Smooth muscle cell of the brain vasculature (primary cell): Measurements from ENCODE around the gene PATE2.

Experiments used
- DNase-seq: peaks from one replicate; pipeline ENCODE4 v3.0.0-alpha.2; 2012; ENCODE audit warnings: low read depth, low spot score

PATE2 gene

DNA sequence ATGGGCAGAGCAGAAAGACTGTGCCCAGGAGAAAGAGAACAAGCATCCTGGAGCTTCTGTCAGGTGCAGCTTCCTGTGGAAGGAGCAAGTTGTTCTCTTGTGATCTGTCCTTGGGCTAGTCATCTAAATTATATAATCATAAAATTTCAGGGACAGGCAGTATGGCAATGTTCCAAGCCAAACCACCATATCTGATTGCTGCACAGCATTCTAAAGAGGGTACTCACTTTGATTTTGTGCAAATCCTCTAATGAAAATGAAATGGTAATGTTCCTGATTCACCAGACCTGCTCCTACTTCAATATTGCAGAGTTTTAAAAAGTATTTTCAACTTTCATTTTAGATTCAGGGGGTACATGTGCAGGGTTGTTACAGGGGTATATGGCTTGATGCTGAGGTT, at the start of gene PATE2:
PATE2 (minus strand) TSS at position 101 of the 400 bp plus-strand sequence; CDS start at position 46, 55 bp downstream.
- no peak for DNase-seq

DNA sequence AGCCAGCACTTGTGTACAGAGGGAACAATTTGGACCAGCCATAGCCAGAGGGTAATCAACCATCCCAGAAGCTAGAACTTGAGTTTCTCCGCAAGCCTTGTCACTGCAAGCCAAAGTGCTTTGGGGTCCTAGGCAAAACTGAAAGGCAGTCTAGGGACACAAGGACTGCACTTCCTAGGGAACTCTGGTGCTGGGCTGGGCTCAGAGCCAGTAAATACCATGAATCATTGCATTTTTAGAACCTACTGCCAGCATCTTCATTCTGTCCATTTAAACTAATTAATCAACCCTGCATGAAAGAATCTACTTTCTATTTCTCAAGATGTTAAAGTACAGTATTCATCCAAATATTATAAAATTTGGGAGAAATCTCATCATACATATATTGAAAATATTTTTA, 29.3 kb upstream of the PATE2 start:
- DNase-seq = no peak

DNA sequence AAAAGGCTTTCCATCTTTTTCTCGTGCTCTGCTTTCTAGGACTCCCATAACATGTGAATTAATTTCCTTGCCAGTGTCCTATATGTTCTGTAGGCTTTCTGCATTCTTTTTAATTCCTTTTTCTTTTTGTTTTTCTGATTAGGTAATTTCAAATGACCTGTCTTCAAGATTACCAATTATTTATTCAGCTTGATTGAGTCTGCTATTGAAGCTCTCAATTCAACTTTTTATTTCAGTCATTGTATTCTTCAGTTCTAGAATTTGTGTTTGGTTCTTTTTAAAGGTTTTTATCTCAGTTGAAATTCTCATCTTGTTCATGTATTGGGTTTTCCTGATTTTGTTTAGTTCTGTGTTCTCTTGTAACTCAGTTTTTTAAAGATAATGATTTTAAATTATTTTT, 23.8 kb upstream of the PATE2 start:
- DNase-seq = no peak

DNA sequence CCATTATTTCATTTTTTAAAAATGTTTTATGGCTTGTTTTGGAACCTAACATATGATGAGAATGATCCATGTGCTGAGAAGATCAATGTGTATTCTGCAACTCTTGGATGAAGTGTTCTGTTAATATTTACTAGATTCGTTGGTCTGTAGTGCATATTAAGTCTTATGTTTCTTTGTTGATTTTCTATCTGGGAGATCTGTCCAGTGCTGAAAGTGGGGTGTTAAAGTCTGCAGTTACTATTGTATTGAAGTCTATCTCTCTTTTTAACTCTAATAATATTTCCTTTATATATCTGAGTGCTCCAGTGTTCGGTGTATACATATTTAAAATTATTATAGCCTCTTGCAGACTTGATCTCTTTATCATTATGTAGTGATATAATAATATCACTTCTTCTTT, 21.2 kb upstream of the PATE2 start:
- no peak for DNase-seq

DNA sequence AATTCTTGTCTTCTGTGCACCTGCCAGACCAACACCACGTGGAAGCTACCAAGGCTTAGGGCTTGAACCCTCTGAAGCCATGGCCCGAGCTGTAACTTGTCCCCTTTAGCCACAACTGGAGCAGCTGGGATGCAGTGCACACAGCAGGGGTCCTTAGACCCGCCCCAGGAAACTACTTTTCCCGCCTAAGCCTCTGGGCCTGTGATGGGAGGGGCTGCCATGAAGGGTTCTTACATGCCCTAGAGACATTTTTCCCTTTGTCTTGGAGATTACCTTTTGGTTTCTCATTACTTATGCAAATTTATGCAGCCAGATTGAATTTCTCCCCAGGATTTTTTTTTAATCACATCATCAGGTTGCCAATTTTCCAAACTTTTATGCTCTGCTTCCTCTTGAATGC, 19.0 kb upstream of the PATE2 start:
- no peak for DNase-seq

DNA sequence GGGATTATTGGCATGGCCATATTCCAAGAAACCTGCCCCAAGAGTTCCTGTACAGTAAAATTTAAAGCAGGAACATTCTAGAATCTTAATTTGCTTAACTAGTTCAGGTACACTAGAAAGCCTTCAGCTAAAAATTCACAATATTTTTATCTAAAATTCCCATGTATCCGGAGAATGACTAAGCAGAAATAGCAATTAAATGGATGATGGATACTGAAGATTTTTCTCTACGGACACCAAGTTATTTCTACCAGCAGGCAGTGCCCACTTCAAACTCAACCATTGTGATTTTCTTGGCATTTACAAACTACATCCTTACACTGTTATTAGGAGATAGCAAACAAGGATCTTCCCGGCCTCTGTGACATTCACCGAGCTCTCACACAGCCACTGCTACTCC, 12.2 kb upstream of the PATE2 start:
- DNase-seq = no peak

DNA sequence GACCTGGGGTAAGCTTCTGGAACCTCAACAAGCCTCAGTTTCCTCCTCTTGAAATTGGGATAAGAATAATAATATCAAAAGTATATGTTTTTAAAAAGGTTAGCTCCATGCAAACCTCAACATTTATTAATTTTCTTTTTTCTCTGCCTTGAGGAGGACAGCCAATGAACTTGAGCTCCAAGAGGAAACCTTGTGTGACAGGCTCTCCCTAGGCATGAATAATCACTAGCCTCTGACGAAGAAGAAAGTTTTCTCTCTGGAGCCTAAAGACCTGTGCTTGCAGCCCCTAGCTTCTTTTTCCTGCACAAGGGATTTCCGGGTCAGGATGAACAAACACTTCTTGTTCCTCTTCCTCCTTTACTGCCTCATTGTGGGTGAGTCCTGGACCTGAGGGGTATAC, 9.2 kb upstream of the PATE2 start, which contains the start of gene PATE3:
PATE3 (plus strand) TSS at position 301 of the 400 bp plus-strand sequence; CDS start at position 326, 25 bp downstream.
- no peak for DNase-seq

DNA sequence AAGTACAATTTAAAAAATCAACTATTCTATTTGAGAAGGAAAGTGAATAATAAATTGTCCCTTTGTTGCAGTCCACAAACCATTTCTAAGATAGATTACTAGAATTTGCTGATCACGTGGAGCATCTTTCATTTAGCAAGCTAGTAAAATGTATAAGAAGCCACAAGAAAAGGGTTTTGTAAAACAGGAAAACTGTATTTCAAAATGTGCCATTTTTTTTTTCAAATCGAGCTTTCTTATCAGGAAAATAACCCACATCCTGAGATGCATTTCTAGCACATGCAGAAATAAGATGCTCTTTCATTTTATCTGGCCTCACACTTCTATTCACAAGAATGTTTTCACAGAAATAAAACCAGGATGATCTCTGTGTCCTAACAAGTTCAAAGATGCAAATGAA, 6.0 kb upstream of the PATE2 start:
- no peak for DNase-seq

DNA sequence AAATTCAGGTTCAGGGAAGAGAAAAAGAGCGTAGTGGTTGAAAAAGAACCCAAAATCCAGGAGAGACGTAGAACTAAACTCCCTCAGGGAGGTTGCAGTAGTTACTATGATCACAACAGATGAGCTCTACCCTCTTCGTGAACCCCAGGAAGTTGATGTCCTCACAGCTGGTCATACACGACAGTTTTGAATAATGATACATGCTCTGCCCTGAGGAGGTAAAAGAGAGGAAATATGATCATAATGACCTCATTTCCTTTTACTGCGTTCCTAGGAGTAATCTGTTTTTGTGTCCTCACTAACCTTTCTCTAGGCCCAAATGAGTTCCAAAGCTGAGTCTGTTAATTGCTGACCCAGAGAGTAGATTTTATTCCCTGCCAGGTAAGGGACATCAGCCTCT, 1.3 kb downstream of the PATE2 start:
- no peak for DNase-seq

DNA sequence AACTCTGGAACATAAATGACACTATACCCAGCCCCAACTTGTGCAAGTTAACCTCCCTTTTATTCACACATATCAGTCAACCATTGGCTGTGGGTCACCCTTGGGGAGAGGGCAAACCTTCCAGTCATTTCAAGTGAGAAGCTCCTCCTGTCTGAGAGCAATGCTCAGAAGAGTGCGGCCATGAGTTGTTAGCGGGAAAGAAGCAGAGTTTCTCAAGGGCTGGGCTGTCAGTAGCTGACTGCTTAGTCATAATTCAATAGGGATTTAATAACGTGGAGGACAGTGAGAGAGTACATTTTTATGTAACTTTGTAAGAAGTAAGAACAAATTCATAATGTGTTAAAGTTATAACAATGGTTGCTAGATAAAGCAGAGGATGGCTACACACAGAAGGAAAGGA, 5.1 kb downstream of the PATE2 start:
- no peak for DNase-seq

DNA sequence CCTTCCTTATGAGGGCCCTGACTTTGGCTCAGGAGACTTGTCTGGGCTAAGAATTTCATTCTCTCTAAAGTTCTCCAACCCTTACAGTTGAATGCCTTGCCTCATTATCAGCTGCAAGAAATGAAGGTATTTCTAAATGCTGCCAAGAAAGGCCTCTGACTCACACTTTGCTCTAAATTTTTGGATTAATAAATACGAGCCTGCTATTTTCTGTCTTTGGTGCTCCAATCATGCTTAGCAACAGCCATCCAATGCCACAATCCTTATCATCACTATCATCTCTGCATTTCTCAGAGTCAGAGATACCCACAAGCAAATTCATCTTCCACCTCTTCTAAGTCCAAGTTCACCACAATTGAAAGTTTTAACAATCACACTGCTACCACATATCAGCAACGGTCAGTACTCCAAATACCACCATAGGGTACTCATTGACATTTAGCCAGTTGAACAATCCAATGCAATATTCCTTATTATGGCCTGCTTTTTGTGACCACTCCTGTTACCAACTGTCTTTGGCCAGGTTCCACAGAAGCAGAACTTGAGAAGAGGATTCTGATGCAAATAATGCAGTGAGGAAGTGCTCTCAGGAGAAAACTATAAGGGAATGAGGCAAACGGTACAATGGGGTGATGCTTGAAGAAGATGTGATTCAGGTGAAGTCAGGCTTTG, 5.7 kb downstream of the PATE2 start:
- DNase-seq = no peak

DNA sequence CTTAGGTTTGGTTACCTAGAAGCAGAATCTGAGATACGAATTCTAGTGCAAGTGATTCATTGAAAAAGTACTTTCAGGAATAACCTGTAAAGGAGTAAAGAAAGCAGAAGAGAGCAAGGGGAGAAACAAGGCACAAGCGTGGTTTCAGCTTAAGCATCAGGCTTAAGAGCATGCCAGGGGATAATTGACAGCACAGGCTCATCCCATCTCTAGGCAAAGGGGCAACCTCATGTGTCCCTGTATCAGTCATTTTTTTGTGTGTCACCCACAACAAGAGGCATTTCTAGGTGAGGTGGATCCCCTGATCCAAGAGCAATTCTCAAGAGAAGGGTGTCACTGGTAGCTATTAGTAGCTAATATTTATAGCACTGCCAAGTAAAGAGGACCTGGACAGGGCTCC, 8.0 kb downstream of the PATE2 start:
- DNase-seq = no peak

DNA sequence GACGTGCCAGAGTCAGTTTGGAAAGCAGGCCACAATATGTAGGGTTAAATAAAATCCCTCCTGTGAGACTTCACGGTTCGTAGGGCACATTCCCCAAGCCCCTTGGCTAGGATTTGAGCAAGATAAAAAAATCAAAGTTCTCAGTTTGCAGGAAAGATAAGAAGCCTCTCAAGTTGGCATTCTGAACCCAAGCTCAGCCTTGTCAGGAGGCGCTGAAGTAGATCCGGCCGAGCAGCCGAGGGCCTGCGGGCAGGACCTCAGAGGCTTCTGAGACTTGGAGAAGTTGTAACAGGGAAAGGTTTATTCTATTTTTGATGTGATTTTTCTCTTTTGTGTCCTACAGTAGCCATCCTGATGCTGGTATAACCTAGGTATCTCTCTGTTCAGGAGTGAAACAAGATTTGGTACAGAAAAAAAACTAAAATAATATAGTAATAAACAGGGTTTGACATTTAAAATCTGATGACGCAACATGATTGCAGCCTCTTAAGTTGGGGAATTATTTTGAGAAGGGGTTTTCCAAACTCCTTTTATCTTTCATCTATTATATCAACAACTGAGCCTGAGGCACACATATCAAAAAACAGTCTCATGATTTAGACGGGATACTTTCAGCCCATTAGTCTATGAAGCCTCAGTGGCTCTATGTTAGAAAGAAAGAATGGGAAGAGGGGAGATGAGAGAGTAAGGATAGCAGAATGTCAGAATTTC, 10.1 kb downstream of the PATE2 start:
- DNase-seq = no peak

DNA sequence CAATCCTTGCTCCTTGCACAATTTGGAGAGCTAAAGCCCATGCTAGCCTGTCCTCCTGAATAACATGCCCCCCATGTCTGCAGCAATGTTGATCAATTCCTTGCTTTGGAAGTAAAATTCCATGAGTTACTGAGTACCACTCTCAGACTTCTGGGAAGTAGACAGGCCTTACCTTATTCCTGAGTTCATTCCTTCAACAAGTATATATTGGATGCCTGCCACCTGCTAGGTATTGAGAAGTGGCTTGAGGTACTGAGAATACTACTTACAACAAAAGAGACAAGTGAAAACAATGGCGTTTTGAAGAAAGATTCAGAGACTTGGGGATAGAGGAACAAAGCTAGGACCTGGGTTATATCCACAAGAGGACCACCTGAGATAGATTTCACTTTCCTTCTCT, 12.4 kb downstream of the PATE2 start:
- DNase-seq = no peak

DNA sequence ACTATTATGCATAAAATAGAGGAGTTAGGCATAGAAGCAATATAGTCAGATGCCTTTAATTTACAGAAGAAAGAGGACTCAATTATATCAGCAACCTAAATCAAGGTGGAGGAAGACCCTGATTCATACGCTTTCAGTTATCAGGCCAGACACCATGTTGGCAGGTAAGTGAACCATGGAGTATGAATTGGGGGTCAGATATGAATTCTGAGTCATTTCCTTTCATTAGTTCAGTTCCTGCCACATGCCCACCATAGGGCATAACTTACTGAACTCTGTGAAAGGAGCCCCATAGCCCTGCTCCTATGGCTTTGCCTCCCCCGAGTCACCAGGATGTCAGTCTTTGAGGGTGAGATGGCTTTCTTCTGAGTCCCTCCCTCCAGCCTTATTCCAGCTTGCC, 15.1 kb downstream of the PATE2 start:
- DNase-seq = no peak

DNA sequence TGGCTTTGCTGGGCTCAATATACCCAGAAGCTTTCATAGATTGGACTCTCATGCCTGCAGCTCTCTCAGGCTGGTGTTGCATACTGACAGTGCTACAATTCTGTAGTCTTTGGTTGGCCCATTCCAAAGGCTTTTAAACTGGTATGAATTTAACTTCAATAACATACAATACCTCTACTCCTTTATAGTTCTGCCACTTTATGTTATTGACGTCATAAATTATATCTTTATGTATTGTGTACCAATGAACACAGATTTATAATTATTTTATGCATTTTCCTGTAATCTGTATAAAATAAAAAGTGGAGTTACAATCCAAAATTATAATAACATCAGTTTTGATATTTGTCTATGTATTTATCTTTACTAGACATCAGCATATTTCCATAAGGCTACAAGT, 16.2 kb downstream of the PATE2 start:
- DNase-seq = no peak

DNA sequence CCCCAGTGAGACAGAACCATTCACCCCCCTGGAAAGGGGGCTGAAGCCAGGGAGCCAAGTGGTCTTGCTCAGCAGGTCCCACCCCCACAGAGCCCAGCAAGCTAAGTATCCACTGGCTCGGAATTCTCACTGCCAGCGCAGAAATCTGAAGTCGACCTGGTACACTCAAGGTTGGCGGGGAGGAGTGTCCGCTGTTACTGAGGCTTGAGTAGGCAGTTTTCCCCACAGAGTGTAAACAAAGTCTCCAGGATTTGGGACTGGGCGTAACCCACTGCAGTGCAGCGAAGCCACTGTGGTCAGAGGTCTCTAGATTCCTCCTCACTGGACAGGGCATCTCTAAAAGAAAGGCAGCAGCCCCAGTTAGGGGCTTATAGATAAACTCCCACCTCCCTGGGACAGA, 22.6 kb downstream of the PATE2 start:
- no peak for DNase-seq

DNA sequence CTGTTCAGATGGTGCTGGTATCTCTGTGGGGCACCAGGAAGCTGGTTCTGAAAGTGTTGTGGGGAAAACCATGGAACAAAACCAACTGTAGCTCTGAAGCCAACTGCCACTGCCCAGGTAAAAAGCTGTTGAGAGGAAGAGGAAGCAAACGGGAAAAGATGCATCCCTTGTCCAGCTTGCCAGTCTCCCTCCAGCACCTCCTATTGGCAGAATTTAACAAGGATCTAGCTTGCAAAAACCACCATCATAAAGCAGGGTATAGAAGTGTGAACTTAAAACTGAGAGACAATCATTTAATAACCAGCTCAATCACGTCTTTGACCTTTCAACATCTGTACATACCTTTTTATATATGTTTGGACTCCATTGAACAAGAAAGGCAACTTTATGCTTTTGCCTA, 28.0 kb downstream of the PATE2 start:
- no peak for DNase-seq

DNA sequence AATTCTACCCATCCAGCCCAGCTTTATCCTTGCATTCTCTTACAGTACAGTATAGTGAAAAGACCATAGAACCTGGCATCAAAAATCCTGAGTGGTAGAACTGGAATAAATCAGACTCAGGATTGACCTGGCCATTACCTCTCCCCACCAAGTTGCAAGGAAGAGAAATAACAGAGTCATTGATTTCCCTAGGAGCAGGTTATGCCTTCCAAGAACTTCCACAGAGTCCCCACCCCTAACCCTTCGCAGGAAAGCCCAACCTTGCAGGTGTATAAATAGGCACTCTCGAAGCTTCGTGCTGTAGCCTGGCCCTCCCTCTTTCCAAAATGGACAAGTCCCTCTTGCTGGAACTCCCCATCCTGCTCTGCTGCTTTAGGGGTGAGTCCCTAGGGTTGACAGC, 32.6 kb downstream of the PATE2 start, which contains the start of gene PATE1:
PATE1 (plus strand) TSS at position 301 of the 400 bp plus-strand sequence; CDS start at position 327, 26 bp downstream.
- DNase-seq = no peak

DNA sequence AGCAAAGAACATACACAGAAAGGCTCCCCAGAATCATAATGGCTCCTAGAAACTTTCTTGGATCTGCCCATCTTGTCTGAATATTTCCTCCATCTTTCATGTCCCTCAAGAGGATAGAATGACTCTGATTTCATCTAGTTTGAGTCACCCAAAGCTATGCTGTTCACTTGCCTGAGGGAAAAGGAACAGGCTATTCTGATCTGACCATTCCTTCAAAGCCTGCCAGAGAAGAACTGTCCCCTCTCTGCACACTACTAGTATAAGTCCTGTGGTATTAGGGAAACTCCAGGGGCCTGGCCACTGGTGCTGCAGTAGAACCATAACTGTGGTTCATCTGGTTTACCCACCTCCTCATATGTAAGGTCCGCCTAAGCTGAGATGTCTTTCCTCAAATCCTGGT, 34.9 kb downstream of the PATE2 start:
- DNase-seq = no peak

DNA sequence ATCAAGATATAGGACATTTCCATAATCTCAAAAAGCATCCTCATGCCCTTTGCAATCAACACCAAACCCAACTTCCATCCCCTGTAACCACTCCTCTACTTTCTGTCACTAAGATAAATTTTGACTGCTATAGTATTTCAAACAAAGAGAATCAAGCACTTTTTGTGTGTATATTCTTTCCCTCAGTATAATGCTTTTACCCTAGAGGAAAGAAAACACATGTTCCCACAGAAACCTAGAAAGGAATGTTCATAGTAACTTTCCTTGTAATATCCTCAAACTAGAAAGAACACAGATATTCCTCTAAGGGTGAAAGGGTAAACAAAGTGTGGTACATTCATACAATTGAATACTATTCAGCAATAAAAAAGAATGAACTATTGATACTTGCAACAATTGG, 38.0 kb downstream of the PATE2 start:
- no peak for DNase-seq

DNA sequence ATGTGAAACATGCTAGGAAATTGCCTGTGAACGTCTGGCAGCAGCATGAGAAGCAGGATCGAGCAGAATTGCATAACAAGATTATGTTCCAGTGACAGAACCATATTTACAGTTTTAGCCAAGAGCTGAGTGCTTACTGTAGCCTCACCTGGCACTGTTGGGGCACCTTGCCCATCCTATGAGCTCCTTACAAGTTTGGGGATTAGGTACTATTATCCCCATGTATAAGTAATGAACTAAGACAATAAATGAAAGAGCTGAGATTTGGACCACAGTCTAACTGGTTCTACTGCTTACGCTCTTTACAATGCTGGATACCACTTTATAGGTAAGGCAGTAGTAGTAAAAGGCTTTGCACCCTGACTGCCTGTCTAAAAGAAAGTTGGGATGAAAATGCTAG, 49.7 kb downstream of the PATE2 start:
- DNase-seq = no peak
